HG03066 (cell line): Measurements from ENCODE around the gene PRAMEF7.
"Not testable (repeated sequence)": the region's sequence is repeated elsewhere in the genome, so short reads cannot be mapped to it uniquely, and the experiment has no call there.

Source experiments
- ATAC-seq: cut with Tn5 transposase; IDR thresholded peaks from one replicate; pipeline ENCODE4 v1.9.1; 2021; ENCODE audit warnings: low read depth; ENCODE audit not compliant: unreplicated experiment

The PRAMEF7 gene

DNA sequence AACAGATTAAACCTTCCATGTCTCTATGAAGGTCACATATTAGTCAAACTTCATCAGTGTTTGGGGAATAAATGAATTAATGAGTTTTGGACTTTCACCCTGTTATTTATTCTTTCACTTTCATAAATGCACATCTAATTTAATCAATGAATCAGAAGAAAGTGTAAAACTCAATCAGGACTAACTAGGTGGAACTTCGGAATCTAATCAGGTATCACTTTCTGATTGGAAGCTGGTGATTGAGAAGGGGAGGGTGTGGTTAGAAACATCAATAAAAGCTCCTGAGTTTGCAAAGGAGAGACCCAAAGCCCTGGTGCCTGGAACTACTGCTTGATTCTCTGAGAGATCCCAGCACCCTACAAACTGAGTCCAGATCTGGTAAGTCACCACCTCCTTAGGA lies at the start of gene PRAMEF7:
Gene PRAMEF7, plus strand, starts transcription at position 301 of the 400 bp plus-strand sequence. CDS start 1,083 bp downstream, outside the sequence.
- not testable (repeated sequence) for ATAC-seq

- not testable (repeated sequence) for ATAC-seq
Observed at GRCh38 chr1:12878453-12878852, 38.0 kb upstream of the PRAMEF7 start.

- ATAC-seq, result not testable (repeated sequence)
Observed at GRCh38 chr1:12886101-12886500, 30.3 kb upstream of the PRAMEF7 start, which contains the start of gene PRAMEF4. TSS of gene PRAMEF4 (minus strand) at chr1:12886201. CDS start at chr1:12883394, 2,807 bp downstream.

DNA sequence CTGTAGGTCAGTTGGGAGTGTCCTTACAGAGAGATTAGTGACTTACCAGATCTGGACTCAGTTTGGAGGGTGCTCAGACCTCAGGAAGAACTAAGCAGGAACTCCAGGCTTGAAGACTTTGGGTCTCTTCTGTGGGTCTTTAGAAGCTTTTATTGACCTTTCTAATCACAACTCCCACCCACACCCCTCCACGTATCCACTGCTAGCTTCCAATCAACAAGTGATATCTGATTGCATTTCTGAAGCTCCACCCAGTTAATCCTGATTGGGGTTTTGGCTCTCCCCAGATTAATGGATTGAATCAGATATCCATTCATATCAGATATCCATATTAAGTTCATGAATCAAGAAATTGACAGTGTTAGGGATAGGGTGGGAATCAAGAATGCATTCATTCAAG lies 18.2 kb upstream of the PRAMEF7 start, which contains the start of gene PRAMEF10:
Gene PRAMEF10, minus strand, starts transcription at position 101 of the 400 bp plus-strand sequence. CDS start 2,423 bp downstream, outside the sequence.
- not testable (repeated sequence) for ATAC-seq

- ATAC-seq, result not testable (repeated sequence)
Observed at GRCh38 chr1:12899186-12899585, 17.2 kb upstream of the PRAMEF7 start.

DNA sequence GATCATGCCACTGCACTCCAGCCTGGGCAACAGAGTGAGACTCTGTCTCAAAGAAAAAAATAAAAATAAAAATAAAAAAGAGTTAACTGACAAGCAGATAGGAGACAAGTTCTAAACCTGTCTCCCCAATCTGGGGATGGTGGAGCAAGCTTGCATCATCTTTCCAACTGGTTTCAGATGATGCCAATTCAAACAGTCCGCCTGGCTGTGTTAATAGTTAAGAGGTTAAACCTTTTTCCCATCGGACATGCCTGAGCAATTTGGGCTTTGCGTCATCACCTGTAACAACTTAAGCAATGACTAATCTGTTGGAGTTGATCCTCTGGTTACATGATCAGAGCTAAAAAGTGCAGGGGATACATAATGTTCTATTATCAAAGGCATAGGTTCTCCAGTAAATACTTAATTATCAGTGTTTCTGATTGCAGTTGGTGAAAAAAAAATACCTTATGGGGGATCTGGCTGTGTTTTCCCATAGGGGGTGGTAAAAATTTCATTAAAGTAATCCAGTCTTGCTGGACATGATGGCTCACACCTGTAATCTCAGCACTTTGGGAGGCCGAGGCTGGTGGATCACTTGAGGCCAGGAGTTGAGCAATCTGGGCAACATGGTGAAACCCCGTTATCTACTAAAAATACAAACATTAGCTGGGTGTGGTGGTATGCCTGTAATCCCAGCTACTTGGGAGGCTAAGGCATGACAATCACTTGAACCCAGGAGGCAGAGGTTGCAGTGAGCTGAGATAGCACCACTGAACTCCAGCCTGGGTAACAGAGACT lies 12.4 kb upstream of the PRAMEF7 start:
- not testable (repeated sequence) for ATAC-seq

- ATAC-seq, result not testable (repeated sequence)
Observed at GRCh38 chr1:12921749-12922148, 5.3 kb downstream of the PRAMEF7 start.

GRCh38 chr1:12924368-12924767 lies 8.0 kb downstream of the PRAMEF7 start:
- not testable (repeated sequence) for ATAC-seq

DNA sequence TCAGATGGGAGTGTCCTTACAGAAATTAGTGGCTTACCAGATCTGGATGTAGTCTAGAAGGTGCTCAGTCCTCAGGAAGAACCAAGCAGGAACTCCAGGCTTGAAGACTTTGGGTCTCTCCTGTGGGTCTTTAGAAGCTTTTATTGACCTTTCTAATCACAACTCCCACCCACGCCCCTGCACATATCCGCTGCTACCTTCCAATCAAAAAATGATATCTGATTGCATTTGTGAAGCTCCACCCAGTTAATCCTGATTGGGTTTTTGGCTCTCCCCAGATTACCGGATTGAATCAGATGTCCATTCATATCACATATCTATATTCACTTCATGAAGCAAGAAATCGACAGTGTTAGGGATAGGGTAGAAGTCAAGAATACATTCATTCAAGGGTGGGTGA lies 31.1 kb downstream of the PRAMEF7 start, which contains the start of gene PRAMEF6:
Gene PRAMEF6, minus strand, starts transcription at position 101 of the 400 bp plus-strand sequence. CDS start 5,062 bp downstream, outside the sequence.
- not testable (repeated sequence) for ATAC-seq
